ENCODE measurements around the gene B3GNT5.

The B3GNT5 gene

DNA sequence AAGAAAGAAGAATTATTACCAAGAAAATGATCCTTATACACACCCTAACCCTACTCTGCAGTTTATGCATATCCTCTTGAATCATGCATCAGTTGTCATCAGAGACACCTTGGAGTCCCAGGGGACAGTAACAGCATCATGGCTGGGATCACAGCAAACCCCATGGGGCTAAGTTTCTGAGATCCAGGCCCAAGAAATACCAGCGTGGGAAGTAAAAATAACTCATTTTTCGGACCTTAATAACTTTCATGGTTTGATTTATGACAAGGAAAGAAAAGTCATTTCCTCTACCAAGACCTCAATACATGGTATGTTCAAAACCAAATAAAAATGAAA is 38.8 kb upstream of the B3GNT5 start:
- Histone ChIP-seq H3K4me3 (ENCODE audit: insufficient read depth, low read depth, low read length) (no peak overlapping the region), H3K4me1 (ENCODE audit: control insufficient read depth, insufficient read depth, low read length) (no peaks in the 10 kb centered on the region), H3K27ac (ENCODE audit: insufficient read depth, low read depth, low read length, poor library complexity, severe bottlenecking) (no peak overlapping the region), H3K9me3 (ENCODE audit: control insufficient read depth, low read length) (no peaks in the 10 kb centered on the region), H3K36me3 (ENCODE audit: control insufficient read depth, insufficient read depth, low read length) (no peaks in the 10 kb centered on the region), H3K27me3 (ENCODE audit: control insufficient read depth, insufficient read depth, low read length, poor library complexity, severe bottlenecking) (no peaks in the 10 kb centered on the region)
- WGBS, 2 experiments = 92 to 100% methylated on average over 2 of the region's 2 CpGs

- no peak overlapping the region for H3K4me3 ChIP-seq (ENCODE audit: insufficient read depth, low read depth, low read length)
- no peak overlapping the region for H3K27ac ChIP-seq (ENCODE audit: insufficient read depth, low read depth, low read length, poor library complexity, severe bottlenecking)
- no peaks in the 10 kb centered on the region for H3K27me3 ChIP-seq (ENCODE audit: control insufficient read depth, insufficient read depth, low read length, poor library complexity, severe bottlenecking)
- no peaks in the 10 kb centered on the region for H3K4me1 ChIP-seq (ENCODE audit: control insufficient read depth, insufficient read depth, low read length)
- H3K9me3 ChIP-seq (ENCODE audit: control insufficient read depth, low read length) = no peaks in the 10 kb centered on the region
- no peaks in the 10 kb centered on the region for H3K36me3 ChIP-seq (ENCODE audit: control insufficient read depth, insufficient read depth, low read length)
- WGBS, 2 experiments = 94 to 96% methylated on average over 4 of the region's 4 CpGs
Measured at GRCh38 chr3:183215591-183216202, 37.4 kb upstream of the B3GNT5 start.

DNA sequence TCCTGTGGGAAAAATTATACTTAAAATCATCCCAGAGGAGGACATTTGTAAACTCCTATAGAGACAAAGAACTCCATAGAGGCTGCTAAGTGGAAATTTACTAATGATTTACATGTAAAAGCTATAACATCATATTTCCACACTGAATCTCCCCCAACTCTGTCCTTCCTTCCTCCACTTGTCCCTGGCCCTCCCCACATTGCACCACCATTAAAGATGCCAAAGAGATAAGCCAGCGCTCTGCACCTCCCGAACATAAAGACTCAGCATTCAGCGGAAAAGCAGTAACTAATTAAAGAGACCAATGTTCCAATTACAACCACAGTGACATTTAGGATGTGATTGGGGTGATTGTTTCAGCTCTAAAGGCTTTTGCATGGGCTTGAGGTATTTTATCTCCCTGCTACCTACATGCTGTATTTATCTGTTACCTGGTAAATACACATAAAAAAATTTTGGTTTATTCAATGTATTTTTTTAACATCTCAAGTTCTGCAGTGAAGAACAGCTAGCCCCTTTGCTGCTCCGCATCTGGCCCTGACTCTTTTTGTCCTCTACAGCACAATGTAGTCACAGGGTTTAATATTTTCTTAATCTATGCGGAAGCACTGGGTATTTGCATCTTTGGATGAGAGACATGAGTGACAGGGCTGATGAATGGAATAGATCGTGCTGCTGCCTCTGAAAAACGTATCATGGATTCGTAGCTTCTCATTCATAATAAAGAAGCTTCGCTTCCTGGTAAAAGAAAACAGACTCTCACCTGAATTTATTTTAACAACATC is 35.3 kb upstream of the B3GNT5 start:
- H3K27me3 ChIP-seq (ENCODE audit: control insufficient read depth, insufficient read depth, low read length, poor library complexity, severe bottlenecking) = no peaks in the 10 kb centered on the region
- H3K36me3 ChIP-seq (ENCODE audit: control insufficient read depth, insufficient read depth, low read length) = no peaks in the 10 kb centered on the region
- WGBS, 2 experiments = 95 to 96% methylated on average over 7 to 9 of the region's 9 CpGs

DNA sequence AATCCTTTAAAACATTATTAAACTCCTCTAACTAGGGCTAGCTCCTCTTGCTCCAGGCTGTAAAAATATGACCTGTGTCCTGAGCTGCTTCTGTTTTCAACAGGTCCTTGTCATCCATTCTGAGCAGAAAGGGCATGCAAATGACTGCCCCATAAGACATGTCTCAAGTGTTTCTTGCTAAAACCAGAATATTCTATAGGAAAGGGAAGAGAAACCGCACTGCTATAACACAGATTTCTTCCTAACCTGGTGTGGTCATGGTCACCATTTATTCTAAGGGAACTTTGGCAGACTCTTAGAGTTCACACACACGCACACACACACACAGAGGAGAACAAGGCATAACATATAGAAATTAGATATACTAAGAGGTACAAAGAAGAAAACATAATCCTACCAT is 34.2 kb upstream of the B3GNT5 start:
- H3K9me3 ChIP-seq (ENCODE audit: control insufficient read depth, low read length) = no peaks in the 10 kb centered on the region
- H3K36me3 ChIP-seq (ENCODE audit: control insufficient read depth, insufficient read depth, low read length) = no peaks in the 10 kb centered on the region
- H3K4me3 ChIP-seq (ENCODE audit: insufficient read depth, low read depth, low read length) = no peak overlapping the region
- H3K4me1 ChIP-seq (ENCODE audit: control insufficient read depth, insufficient read depth, low read length) = no peaks in the 10 kb centered on the region
- H3K27me3 ChIP-seq (ENCODE audit: control insufficient read depth, insufficient read depth, low read length, poor library complexity, severe bottlenecking) = no peaks in the 10 kb centered on the region
- 90% methylated on average over 2 of the region's 2 CpGs; no CpG with 5 or more reads in 1 of the 2 experiments for WGBS, 2 experiments
- no peak overlapping the region for H3K27ac ChIP-seq (ENCODE audit: insufficient read depth, low read depth, low read length, poor library complexity, severe bottlenecking)

More for the DNA sequence above, 35.3 kb upstream of the B3GNT5 start:
- Histone ChIP-seq H3K27ac (ENCODE audit: insufficient read depth, low read depth, low read length, poor library complexity, severe bottlenecking) (no peak overlapping the region), H3K4me3 (ENCODE audit: insufficient read depth, low read depth, low read length) (no peak overlapping the region), H3K4me1 (ENCODE audit: control insufficient read depth, insufficient read depth, low read length) (no peaks in the 10 kb centered on the region), H3K9me3 (ENCODE audit: control insufficient read depth, low read length) (no peaks in the 10 kb centered on the region)

DNA sequence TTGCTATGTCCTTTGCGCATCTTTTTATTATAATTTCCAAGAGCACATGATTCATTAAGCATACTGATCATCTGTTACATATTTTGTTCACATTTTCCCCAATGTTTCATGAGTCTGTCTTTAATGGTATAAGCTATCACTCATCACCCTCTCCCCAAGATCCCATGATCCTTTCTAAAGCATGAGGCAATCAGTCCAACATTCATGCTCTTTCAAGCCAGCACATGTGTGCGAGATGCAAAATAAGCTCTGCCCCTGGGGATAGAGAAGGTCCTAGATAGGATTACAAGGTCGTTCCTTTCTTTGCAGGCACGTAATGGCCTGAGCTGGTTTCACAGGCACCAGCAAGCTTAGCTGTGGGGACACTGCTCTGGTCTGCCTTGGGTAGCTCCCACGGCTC is 32.2 kb upstream of the B3GNT5 start:
- H3K27me3 ChIP-seq (ENCODE audit: control insufficient read depth, insufficient read depth, low read length, poor library complexity, severe bottlenecking) = no peaks in the 10 kb centered on the region
- H3K9me3 ChIP-seq (ENCODE audit: control insufficient read depth, low read length) = no peaks in the 10 kb centered on the region
- H3K4me1 ChIP-seq (ENCODE audit: control insufficient read depth, insufficient read depth, low read length) = no peaks in the 10 kb centered on the region
- H3K4me3 ChIP-seq (ENCODE audit: insufficient read depth, low read depth, low read length) = no peak overlapping the region
- 82 to 86% methylated on average over 5 of the region's 5 CpGs for WGBS, 2 experiments
- H3K36me3 ChIP-seq (ENCODE audit: control insufficient read depth, insufficient read depth, low read length) = no peaks in the 10 kb centered on the region
- H3K27ac ChIP-seq (ENCODE audit: insufficient read depth, low read depth, low read length, poor library complexity, severe bottlenecking) = no peak overlapping the region

GRCh38 chr3:183222631-183223235 is 30.3 kb upstream of the B3GNT5 start:
- WGBS, 2 experiments = 90 to 91% methylated on average over 3 of the region's 3 CpGs
- Histone ChIP-seq H3K4me3 (ENCODE audit: insufficient read depth, low read depth, low read length) (no peak overlapping the region), H3K4me1 (ENCODE audit: control insufficient read depth, insufficient read depth, low read length) (no peaks in the 10 kb centered on the region), H3K27me3 (ENCODE audit: control insufficient read depth, insufficient read depth, low read length, poor library complexity, severe bottlenecking) (no peaks in the 10 kb centered on the region), H3K9me3 (ENCODE audit: control insufficient read depth, low read length) (no peaks in the 10 kb centered on the region), H3K27ac (ENCODE audit: insufficient read depth, low read depth, low read length, poor library complexity, severe bottlenecking) (no peak overlapping the region), H3K36me3 (ENCODE audit: control insufficient read depth, insufficient read depth, low read length) (no peaks in the 10 kb centered on the region)

DNA sequence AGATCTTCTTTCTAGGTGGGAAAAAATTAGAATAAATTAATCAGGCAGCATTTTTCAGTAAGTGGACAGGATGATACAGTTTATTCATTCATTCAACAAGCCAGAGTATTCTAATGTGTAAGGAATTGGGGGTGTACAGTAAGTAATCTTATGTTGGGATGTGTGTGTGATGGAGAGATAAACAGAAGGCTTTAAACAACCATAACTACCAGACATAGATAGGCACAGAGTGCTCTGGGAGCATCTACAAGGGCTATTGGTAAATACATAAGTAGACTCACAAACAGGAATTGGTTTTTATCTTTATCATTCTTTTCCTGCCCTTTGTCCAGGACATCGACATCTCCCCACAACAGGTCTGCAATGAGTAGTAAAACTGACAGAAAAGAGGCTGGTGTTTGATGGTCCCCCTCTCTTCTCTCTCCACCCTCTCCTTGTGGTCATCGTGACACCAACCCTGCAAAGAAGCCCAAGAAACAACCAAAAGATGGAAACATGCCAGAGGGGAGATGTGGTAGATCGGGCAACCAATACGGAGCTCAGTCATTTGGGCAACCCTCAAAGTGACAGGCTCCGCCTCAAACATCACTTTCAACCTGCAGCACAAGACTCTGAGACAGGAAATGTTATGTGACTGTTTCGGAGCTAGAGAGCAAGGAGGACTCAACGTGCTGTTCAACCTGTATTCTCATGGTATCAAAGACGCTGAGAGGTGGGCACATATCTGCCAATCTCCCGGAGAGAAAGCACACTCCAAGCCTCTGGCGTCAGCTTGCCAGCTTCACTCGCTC is 28.7 kb upstream of the B3GNT5 start:
- Histone ChIP-seq H3K4me1 (ENCODE audit: control insufficient read depth, insufficient read depth, low read length) (no peaks in the 10 kb centered on the region), H3K4me3 (ENCODE audit: insufficient read depth, low read depth, low read length) (no peak overlapping the region), H3K27me3 (ENCODE audit: control insufficient read depth, insufficient read depth, low read length, poor library complexity, severe bottlenecking) (no peaks in the 10 kb centered on the region), H3K36me3 (ENCODE audit: control insufficient read depth, insufficient read depth, low read length) (no peaks in the 10 kb centered on the region), H3K27ac (ENCODE audit: insufficient read depth, low read depth, low read length, poor library complexity, severe bottlenecking) (no peak overlapping the region), H3K9me3 (ENCODE audit: control insufficient read depth, low read length) (no peaks in the 10 kb centered on the region)
- 82 to 83% methylated on average over 11 of the region's 11 CpGs for WGBS, 2 experiments

GRCh38 chr3:183226333-183226890 is 26.6 kb upstream of the B3GNT5 start:
- no peaks in the 10 kb centered on the region for H3K9me3 ChIP-seq (ENCODE audit: control insufficient read depth, low read length)
- 91 to 94% methylated on average over 7 of the region's 9 CpGs for WGBS, 2 experiments
- no peak overlapping the region for H3K4me3 ChIP-seq (ENCODE audit: insufficient read depth, low read depth, low read length)
- H3K4me1 ChIP-seq (ENCODE audit: control insufficient read depth, insufficient read depth, low read length) = no peaks in the 10 kb centered on the region
- no peaks in the 10 kb centered on the region for H3K27me3 ChIP-seq (ENCODE audit: control insufficient read depth, insufficient read depth, low read length, poor library complexity, severe bottlenecking)
- no peaks in the 10 kb centered on the region for H3K36me3 ChIP-seq (ENCODE audit: control insufficient read depth, insufficient read depth, low read length)
- no peak overlapping the region for H3K27ac ChIP-seq (ENCODE audit: insufficient read depth, low read depth, low read length, poor library complexity, severe bottlenecking)

DNA sequence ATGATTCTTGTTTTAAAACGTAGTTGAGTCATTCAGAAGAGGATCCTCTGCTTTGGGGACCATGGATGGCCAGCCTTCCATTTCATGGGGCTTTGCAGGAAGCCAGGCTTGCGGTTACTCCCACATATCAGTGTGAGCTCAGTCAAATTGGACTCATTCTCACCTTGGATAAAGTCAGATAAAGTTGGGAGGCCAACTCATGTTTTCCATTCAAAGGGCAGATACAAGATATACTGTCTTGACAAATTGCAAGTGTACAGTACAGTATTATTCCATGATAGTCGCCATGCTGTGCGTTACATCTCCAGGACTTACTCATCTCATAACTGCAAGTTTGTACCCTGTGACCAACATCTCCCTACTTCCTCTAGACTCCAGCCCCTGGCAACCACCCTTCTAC is 25.5 kb upstream of the B3GNT5 start:
- no peaks in the 10 kb centered on the region for H3K9me3 ChIP-seq (ENCODE audit: control insufficient read depth, low read length)
- H3K27ac ChIP-seq (ENCODE audit: insufficient read depth, low read depth, low read length, poor library complexity, severe bottlenecking) = no peak overlapping the region
- H3K4me1 ChIP-seq (ENCODE audit: control insufficient read depth, insufficient read depth, low read length) = no peaks in the 10 kb centered on the region
- 91 to 94% methylated on average over 4 of the region's 4 CpGs for WGBS, 2 experiments
- no peak overlapping the region for H3K4me3 ChIP-seq (ENCODE audit: insufficient read depth, low read depth, low read length)
- H3K27me3 ChIP-seq (ENCODE audit: control insufficient read depth, insufficient read depth, low read length, poor library complexity, severe bottlenecking) = no peaks in the 10 kb centered on the region
- no peaks in the 10 kb centered on the region for H3K36me3 ChIP-seq (ENCODE audit: control insufficient read depth, insufficient read depth, low read length)

- WGBS, 2 experiments = 100% methylated on average over 1 of the region's 1 CpG
- no peak overlapping the region for H3K4me3 ChIP-seq (ENCODE audit: insufficient read depth, low read depth, low read length)
- H3K4me1 ChIP-seq (ENCODE audit: control insufficient read depth, insufficient read depth, low read length) = no peaks in the 10 kb centered on the region
- H3K27ac ChIP-seq (ENCODE audit: insufficient read depth, low read depth, low read length, poor library complexity, severe bottlenecking) = no peak overlapping the region
- no peaks in the 10 kb centered on the region for H3K9me3 ChIP-seq (ENCODE audit: control insufficient read depth, low read length)
- no peaks in the 10 kb centered on the region for H3K36me3 ChIP-seq (ENCODE audit: control insufficient read depth, insufficient read depth, low read length)
- no peaks in the 10 kb centered on the region for H3K27me3 ChIP-seq (ENCODE audit: control insufficient read depth, insufficient read depth, low read length, poor library complexity, severe bottlenecking)
Measured at GRCh38 chr3:183229178-183229577, 23.9 kb upstream of the B3GNT5 start.
